GM12878 (cell line): ENCODE data around the gene RAPGEF4. TPM values are rescaled to one million over a fixed set of nuclear protein-coding genes. Genes with fewer than 3 reads are reported as not detected.

ENCODE experiments used
- ATAC-seq: fragments of 200-7000 bp; cut with Tn5 transposase; 3 replicates; pipeline ENCODE4 v1.9.1; 2020; ENCODE audit warnings: mild to moderate bottlenecking, moderate library complexity
- BruUV-seq: library from RNA; stranded (reverse); fragments of 400-500 nt; replicated peaks from 2 replicates; lab custom pipeline; 2021; lab: Mats Ljungman, UMichigan
- CTCF ChIA-PET: fragments of 300-600 bp; sonication (Branson Sonifier 250); formaldehyde crosslinking; extraction: SDS; loops from one replicate; lab custom pipeline; 2021; ENCODE audit warnings: inconsistent platforms; lab: Yijun Ruan, JAX
- POLR2A ChIA-PET: fragments of 350-600 bp; formaldehyde crosslinking; extraction: SDS; loops from one replicate; lab custom pipeline; 2021; ENCODE audit warnings: inconsistent platforms; lab: Charles Lee
- RAD21 ChIA-PET: fragments of 300-600 bp; sonication (Branson Sonifier 250); formaldehyde crosslinking; loops from one replicate; lab custom pipeline; 2023; ENCODE audit warnings: antibody characterized with exemption; ENCODE audit not compliant: unreplicated experiment; lab: Charles Lee
- SMC1A ChIA-PET: fragments of 300-600 bp; sonication (Branson Sonifier 250); formaldehyde crosslinking; loops from one replicate; lab custom pipeline; 2023; ENCODE audit not compliant: unreplicated experiment, uncharacterized antibody; lab: Charles Lee
- DNase-seq: peaks from one replicate; pipeline ENCODE4 v3.0.0-alpha.2; 2011; ENCODE audit warnings: low read depth, low spot score
- FAIRE-seq: peaks from 3 replicates; lab custom pipeline; 2011; peaks lifted over from hg19 to GRCh38; lab: Jason Lieb, UNC
- H2AFZ ChIP-seq: 2 replicates; pipeline ENCODE4 v1.6.0; 2011; ENCODE audit warnings: low read depth, low read length, control low read depth; ENCODE audit not compliant: control insufficient read depth
- H3K27ac ChIP-seq: 2 replicates; pipeline ENCODE4 v1.5.1; 2011; ENCODE audit warnings: control low read depth; ENCODE audit not compliant: control insufficient read depth, insufficient read depth
- H3K27me3 ChIP-seq, 2 experiments: replicated peaks in 1 of 2; 2 replicates each; pipeline versions ENCODE4 v1.6.0 to v1.6.1; 2011; ENCODE audit warnings: low read length in 1 of 2; ENCODE audit not compliant: control insufficient read depth in 2 of 2, insufficient read depth in 2 of 2
- H3K36me3 ChIP-seq, 2 experiments: 2 replicates each; pipeline ENCODE4 v1.5.1; 2011; ENCODE audit warnings: low read length in 1 of 2; ENCODE audit not compliant: control insufficient read depth in 2 of 2, insufficient read depth in 2 of 2
- H3K4me1 ChIP-seq: 2 replicates; pipeline ENCODE4 v1.6.1; 2011; ENCODE audit warnings: mild to moderate bottlenecking, low read length, moderate library complexity, mixed read lengths; ENCODE audit not compliant: control insufficient read depth, insufficient read depth
- H3K4me2 ChIP-seq: 2 replicates; pipeline ENCODE4 v1.6.0; 2011; ENCODE audit warnings: control low read depth; ENCODE audit not compliant: control insufficient read depth, insufficient read depth
- H3K4me3 ChIP-seq: fragments of 200-600 bp; sonication (generic); 2 replicates; pipeline ENCODE4 v1.5.1; 2016
- H3K79me2 ChIP-seq: 2 replicates; pipeline ENCODE4 v1.6.0; 2011; ENCODE audit warnings: low read length; ENCODE audit not compliant: control insufficient read depth, insufficient read depth
- H3K9ac ChIP-seq: 2 replicates; pipeline ENCODE4 v1.8.0; 2011; ENCODE audit warnings: low read length, control low read depth, mixed read lengths; ENCODE audit not compliant: control insufficient read depth, insufficient read depth
- H3K9me3 ChIP-seq: replicated peaks from 3 replicates; pipeline ENCODE4 v1.5.1; 2011; ENCODE audit warnings: mild to moderate bottlenecking, low read length; ENCODE audit not compliant: control insufficient read depth, insufficient read depth
- H4K20me1 ChIP-seq: 2 replicates; pipeline ENCODE4 v1.6.0; 2011; ENCODE audit not compliant: control insufficient read depth, insufficient read depth
- BACH1 ChIP-seq: fragments of 450-650 bp; IDR thresholded peaks from 2 replicates; pipeline ENCODE4 v1.6.1; 2017; ENCODE audit warnings: mild to moderate bottlenecking, borderline replicate concordance
- EGR1 ChIP-seq, 2 experiments: IDR thresholded peaks; 1 replicate in 1 of 2; 2 replicates in 1 of 2; pipeline ENCODE4 v1.6.1; 2011 to 2012; ENCODE audit warnings: low read depth in 2 of 2, low read length in 2 of 2, borderline replicate concordance in 1 of 2, mild to moderate bottlenecking in 1 of 2, moderate library complexity in 1 of 2
- ETV6 ChIP-seq, 2 experiments: fragments of 450-650 bp in 1 of 2; IDR thresholded peaks in 1 of 2; conservative IDR thresholded peaks in 1 of 2; 2 replicates each; pipeline ENCODE4 v1.6.1; 2014; ENCODE audit warnings: antibody characterized with exemption in 1 of 2, borderline replicate concordance in 1 of 2, low read depth in 1 of 2, mild to moderate bottlenecking in 1 of 2, moderate library complexity in 1 of 2
- IKZF1 ChIP-seq: fragments of 450-650 bp; conservative IDR thresholded peaks from 2 replicates; pipeline ENCODE4 v1.6.1; 2017; ENCODE audit warnings: antibody characterized with exemption, mild to moderate bottlenecking
- IKZF2 ChIP-seq, 2 experiments: fragments of 450-650 bp; IDR thresholded peaks; 2 replicates each; pipeline ENCODE4 v1.6.1; 2017; ENCODE audit warnings: mild to moderate bottlenecking in 2 of 2, moderate library complexity in 2 of 2
- JUNB ChIP-seq: IDR thresholded peaks from 2 replicates; pipeline ENCODE4 v1.6.1; 2016; ENCODE audit warnings: antibody characterized with exemption, mild to moderate bottlenecking
- RELB ChIP-seq: fragments of 450-650 bp; IDR thresholded peaks from 2 replicates; pipeline ENCODE4 v1.6.1; 2017; ENCODE audit warnings: low read depth, mild to moderate bottlenecking, moderate library complexity
- RUNX3 ChIP-seq: IDR thresholded peaks from 2 replicates; pipeline ENCODE4 v1.6.1; 2012; ENCODE audit warnings: low read length, inconsistent platforms
- SPI1 ChIP-seq: IDR thresholded peaks from 2 replicates; pipeline ENCODE4 v1.6.1; 2011; ENCODE audit warnings: low read depth, mild to moderate bottlenecking, low read length, moderate library complexity, borderline replicate concordance; ENCODE audit not compliant: insufficient read depth
- SUZ12 ChIP-seq: fragments of 200-600 bp; sonication (generic); IDR thresholded peaks from one replicate; pipeline ENCODE4 v1.6.1; 2018; ENCODE audit warnings: antibody characterized with exemption, mild to moderate bottlenecking; ENCODE audit not compliant: unreplicated experiment
- WGBS: methylation state at CpG from one replicate; pipeline ENCODE4 v1.1.6; 2016; ENCODE audit warnings: low lambda C conversion rate; ENCODE audit not compliant: insufficient replicate concordance, insufficient coverage; ENCODE audit errors: missing lambda C conversion rate; 5-methylcytosine and 5-hydroxymethylcytosine counted together
- in situ Hi-C: fragments of 300-500 bp; cut with MboI; formaldehyde crosslinking; loops from 9 replicates; pipeline ENCODE4 v1.14.3; 2018; ENCODE audit warnings: mixed read lengths
- intact Hi-C: fragments of 100-400 bp; cut with micrococcal nuclease; formaldehyde crosslinking; loops from one replicate; pipeline ENCODE4 v1.14.2; 2022; ENCODE audit not compliant: unreplicated experiment
- polyA plus RNA-seq, 11 experiments: library from polyadenylated mRNA; depleted of rRNA in 4 of 11; unstranded in 6 of 11; stranded (reverse) in 5 of 11; fragments of >200 nt; fragmentation: Nextera tagmentation in 4 of 11; fragmentation: Illumina TruSeq in 1 of 11; extraction: Ambion mirVana in 4 of 11; extraction: Trizol in 1 of 11; gene quantifications; 1 replicate in 1 of 11; 2 replicates in 10 of 11; pipeline versions ENCODE4 v1.2.1 to v1.2.3, GENCODE V29; 2011 to 2016; ENCODE audit warnings: inconsistent platforms in 2 of 11, missing spikeins in 2 of 11, low read depth in 1 of 11
- total RNA-seq, 4 experiments: library from RNA; depleted of rRNA in 3 of 4; stranded (reverse); fragments of >200 nt in 3 of 4; fragmentation: Illumina TruSeq in 1 of 4; extraction: Trizol in 1 of 4; gene quantifications; 2 replicates each; pipeline versions ENCODE4 v1.2.1 to v1.2.3, GENCODE V29; 2013 to 2021

The RAPGEF4 gene
- total and polyA plus RNA-seq, 10 of the 15 experiments (the other 5 are each of a cell fraction or from before 2014, with no cell fraction given), result 0.18 TPM; not detected in 8

- Histone ChIP-seq H3K9me3 (no peaks in the 10 kb centered on the region), H3K36me3 (no peaks in the 10 kb centered on the region), H3K4me1 (no peaks in the 10 kb centered on the region), H3K4me2 (no peak overlapping the region), H3K79me2 (no peaks in the 10 kb centered on the region), H4K20me1 (no peaks in the 10 kb centered on the region), H3K27ac (no peak overlapping the region), H2AFZ (no peak overlapping the region), H3K4me3 (no peak overlapping the region), H3K27me3 (peaks cover 0 to 7% of the 10 kb centered on the region in 2 experiments; a peak in 2 of 4 replicates), H3K9ac (no peak overlapping the region)
- ChIA-PET POLR2A (no interaction called here), CTCF (no interaction called here), SMC1A (interaction anchor here (0.7 kb wide), 1 partner anchor 15 kb away, joined by 3 read pairs; no protein-coding TSS in a partner anchor), RAD21 (no interaction called here)
- WGBS, result 59% methylated on average over 14 of the region's 14 CpGs
- intact Hi-C loops (no loop called here), in situ Hi-C loops (no loop called here)
- no peak for FAIRE-seq
- no peak for TF ChIP-seq JUNB
- TF ChIP-seq IKZF1, result no peak; the same call in 1 of the 2 replicates
- peak; percentile 45; the same call in 1 of the 2 replicates for TF ChIP-seq SPI1
- no peak for TF ChIP-seq SUZ12
- TF ChIP-seq IKZF2 (IDR thresholded peaks at IDR 0.05), result peak; percentile 22 to 40; a peak in 1 of 4 replicates
- TF ChIP-seq EGR1 (IDR thresholded peaks at IDR 0.05; ENCODE audit: borderline replicate concordance in 1 of 2, low read depth in 2 of 2, low read length in 2 of 2), result no peak
- no peak for TF ChIP-seq ETV6 (conservative IDR thresholded peaks at IDR 0.05 in 1 of 2, IDR thresholded peaks at IDR 0.05 in 1 of 2; ENCODE audit: borderline replicate concordance in 1 of 2, low read depth in 1 of 2)
- no peak for TF ChIP-seq RELB
- no peak for TF ChIP-seq RUNX3
- TF ChIP-seq BACH1, result no peak
- ATAC-seq, result no peak
- BruUV-seq, result no TSS peak
- no peak for DNase-seq
Observed at GRCh38 chr2:172995323-172996244, 259.9 kb downstream of the RAPGEF4 start.
